ENCODE results near the gene CD46.

- TF ChIP-seq, protein P1, sequence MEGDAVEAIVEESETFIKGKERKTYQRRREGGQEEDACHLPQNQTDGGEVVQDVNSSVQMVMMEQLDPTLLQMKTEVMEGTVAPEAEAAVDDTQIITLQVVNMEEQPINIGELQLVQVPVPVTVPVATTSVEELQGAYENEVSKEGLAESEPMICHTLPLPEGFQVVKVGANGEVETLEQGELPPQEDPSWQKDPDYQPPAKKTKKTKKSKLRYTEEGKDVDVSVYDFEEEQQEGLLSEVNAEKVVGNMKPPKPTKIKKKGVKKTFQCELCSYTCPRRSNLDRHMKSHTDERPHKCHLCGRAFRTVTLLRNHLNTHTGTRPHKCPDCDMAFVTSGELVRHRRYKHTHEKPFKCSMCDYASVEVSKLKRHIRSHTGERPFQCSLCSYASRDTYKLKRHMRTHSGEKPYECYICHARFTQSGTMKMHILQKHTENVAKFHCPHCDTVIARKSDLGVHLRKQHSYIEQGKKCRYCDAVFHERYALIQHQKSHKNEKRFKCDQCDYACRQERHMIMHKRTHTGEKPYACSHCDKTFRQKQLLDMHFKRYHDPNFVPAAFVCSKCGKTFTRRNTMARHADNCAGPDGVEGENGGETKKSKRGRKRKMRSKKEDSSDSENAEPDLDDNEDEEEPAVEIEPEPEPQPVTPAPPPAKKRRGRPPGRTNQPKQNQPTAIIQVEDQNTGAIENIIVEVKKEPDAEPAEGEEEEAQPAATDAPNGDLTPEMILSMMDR (IDR thresholded peaks at IDR 0.05; ENCODE audit: insufficient read depth, low read length, poor library complexity, severe bottlenecking), result no peak
- no peak for TF ChIP-seq EZH2phosphoT487 (conservative IDR thresholded peaks at IDR 0.05; ENCODE audit: low read length)
Observed at GRCh38 chr1:207763972-207764371, 12.1 kb downstream of the CD46 start.

Measured in SU-DHL-6 (cell line).